ENCODE measurements around the gene HBA1. TPM values are rescaled to one million over a fixed set of nuclear protein-coding genes. Genes with fewer than 3 reads are reported as not detected.

HBA1 gene
- total RNA-seq, 2 experiments from 2014 or later = not detected

GRCh38 chr16:212999-213398 lies 36.5 kb downstream of the HBA1 start:
- POLR2A ChIA-PET = no interaction called here
- no peak overlapping the region for H3K4me2 ChIP-seq (ENCODE audit: low read length)
- no peaks in the 10 kb centered on the region for H3K4me1 ChIP-seq (ENCODE audit: insufficient read depth, low read length, poor library complexity, severe bottlenecking)
- DNase-seq (ENCODE audit: low spot score) = no peak
- no peak overlapping the region for H3K27ac ChIP-seq (ENCODE audit: low read depth, low read length, poor library complexity, severe bottlenecking)
- TF ChIP-seq, protein P1, sequence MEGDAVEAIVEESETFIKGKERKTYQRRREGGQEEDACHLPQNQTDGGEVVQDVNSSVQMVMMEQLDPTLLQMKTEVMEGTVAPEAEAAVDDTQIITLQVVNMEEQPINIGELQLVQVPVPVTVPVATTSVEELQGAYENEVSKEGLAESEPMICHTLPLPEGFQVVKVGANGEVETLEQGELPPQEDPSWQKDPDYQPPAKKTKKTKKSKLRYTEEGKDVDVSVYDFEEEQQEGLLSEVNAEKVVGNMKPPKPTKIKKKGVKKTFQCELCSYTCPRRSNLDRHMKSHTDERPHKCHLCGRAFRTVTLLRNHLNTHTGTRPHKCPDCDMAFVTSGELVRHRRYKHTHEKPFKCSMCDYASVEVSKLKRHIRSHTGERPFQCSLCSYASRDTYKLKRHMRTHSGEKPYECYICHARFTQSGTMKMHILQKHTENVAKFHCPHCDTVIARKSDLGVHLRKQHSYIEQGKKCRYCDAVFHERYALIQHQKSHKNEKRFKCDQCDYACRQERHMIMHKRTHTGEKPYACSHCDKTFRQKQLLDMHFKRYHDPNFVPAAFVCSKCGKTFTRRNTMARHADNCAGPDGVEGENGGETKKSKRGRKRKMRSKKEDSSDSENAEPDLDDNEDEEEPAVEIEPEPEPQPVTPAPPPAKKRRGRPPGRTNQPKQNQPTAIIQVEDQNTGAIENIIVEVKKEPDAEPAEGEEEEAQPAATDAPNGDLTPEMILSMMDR (conservative IDR thresholded peaks at IDR 0.05; ENCODE audit: low read length) = no peak
- no peak for TF ChIP-seq EZH2phosphoT487 (IDR thresholded peaks at IDR 0.05; ENCODE audit: borderline replicate concordance, low read depth, low read length)
- no peaks in the 10 kb centered on the region for H3K9me3 ChIP-seq (ENCODE audit: low read length)
- no peaks in the 10 kb centered on the region for H4K20me1 ChIP-seq (ENCODE audit: insufficient read depth, low read length)
- no peak overlapping the region for H3K4me3 ChIP-seq (ENCODE audit: low read depth, low read length, poor library complexity, severe bottlenecking)
- CTCF ChIA-PET (ENCODE audit: unreplicated experiment) = no interaction called here
- BruUV-seq (replicated peaks) = no TSS peak
- no peaks in the 10 kb centered on the region for H3K9me2 ChIP-seq (ENCODE audit: insufficient read depth, low read length)
- intact Hi-C loops (cut with micrococcal nuclease; ENCODE audit: unreplicated experiment) = no loop called here
- no peak overlapping the region for H2AFZ ChIP-seq (ENCODE audit: low read length)
- peaks cover 9% of the 10 kb centered on the region; the same call in 1 of the 2 replicates for H3K79me2 ChIP-seq (ENCODE audit: insufficient read depth, low read depth, low read length)
- peaks cover 97% of the 10 kb centered on the region for H3K36me3 ChIP-seq (ENCODE audit: insufficient read depth, low read length)

- H3K79me2 ChIP-seq (ENCODE audit: insufficient read depth, low read depth, low read length) = peaks cover 29% of the 10 kb centered on the region; the same call in 1 of the 2 replicates
- H4K20me1 ChIP-seq (ENCODE audit: insufficient read depth, low read length) = peaks cover 5% of the 10 kb centered on the region; the same call in 1 of the 2 replicates
- H3K9me2 ChIP-seq (ENCODE audit: insufficient read depth, low read length) = no peaks in the 10 kb centered on the region
- no peak overlapping the region for H3K4me2 ChIP-seq (ENCODE audit: low read length)
- no peak overlapping the region for H3K4me3 ChIP-seq (ENCODE audit: low read depth, low read length, poor library complexity, severe bottlenecking)
- no peak for TF ChIP-seq EZH2phosphoT487 (IDR thresholded peaks at IDR 0.05; ENCODE audit: borderline replicate concordance, low read depth, low read length)
- TF ChIP-seq, protein P1 (conservative IDR thresholded peaks at IDR 0.05; ENCODE audit: low read length) = no peak
- peaks cover 97% of the 10 kb centered on the region for H3K36me3 ChIP-seq (ENCODE audit: insufficient read depth, low read length)
- H3K27ac ChIP-seq (ENCODE audit: low read depth, low read length, poor library complexity, severe bottlenecking) = no peak overlapping the region
- DNase-seq (ENCODE audit: low spot score) = no peak
- TSS peak; percentile 37 for BruUV-seq (replicated peaks)
- POLR2A ChIA-PET = interaction anchor here (1.0 kb wide), 1 partner anchor 14 kb away, joined by 3 read pairs; no protein-coding TSS in a partner anchor
- H3K4me1 ChIP-seq (ENCODE audit: insufficient read depth, low read length, poor library complexity, severe bottlenecking) = no peaks in the 10 kb centered on the region
- CTCF ChIA-PET (ENCODE audit: unreplicated experiment) = no interaction called here
- H2AFZ ChIP-seq (ENCODE audit: low read length) = no peak overlapping the region
- H3K9me3 ChIP-seq (ENCODE audit: low read length) = no peaks in the 10 kb centered on the region
- intact Hi-C loops (cut with micrococcal nuclease; ENCODE audit: unreplicated experiment) = no loop called here
Observed at GRCh38 chr16:220021-220420, 43.5 kb downstream of the HBA1 start.

Small RNA genes lying within 50 kb of the gene (small RNA-seq; reads per million reads assigned to genes)
- not detected for gene RF00019

Other genes with a start within 250 kb of the HBA1 start
- gene POLR3K, start 123.1 kb upstream of the HBA1 start, total RNA-seq (2014; rRNA removed; shearing (Covaris generic)) = 26.2 and 28.6 TPM in 2 replicates
- gene POLR3K, start 123.1 kb upstream of the HBA1 start, total RNA-seq (2022) = 73.6 and 74.1 TPM in 2 replicates
- gene SNRNP25, start 122.9 kb upstream of the HBA1 start, total RNA-seq (2014; rRNA removed; shearing (Covaris generic)) = 61.4 and 68.1 TPM in 2 replicates
- 63.0 and 68.3 TPM in 2 replicates for gene SNRNP25, start 122.9 kb upstream of the HBA1 start, total RNA-seq (2022)
- gene RHBDF1, start 104.0 kb upstream of the HBA1 start, total RNA-seq (2014; rRNA removed; shearing (Covaris generic)) = 0.10 and 0.13 TPM in 2 replicates
- gene RHBDF1, start 104.0 kb upstream of the HBA1 start, total RNA-seq (2022) = 0.66 and 0.68 TPM in 2 replicates
- gene MPG, start 98.5 kb upstream of the HBA1 start, total RNA-seq (2014; rRNA removed; shearing (Covaris generic)) = 119 and 126 TPM in 2 replicates
- 54.2 and 58.1 TPM in 2 replicates for gene MPG, start 98.5 kb upstream of the HBA1 start, total RNA-seq (2022)
- gene NPRL3, start 38.0 kb upstream of the HBA1 start, total RNA-seq (2014; rRNA removed; shearing (Covaris generic)) = 12.8 and 14.2 TPM in 2 replicates
- 50.2 and 50.9 TPM in 2 replicates for gene NPRL3, start 38.0 kb upstream of the HBA1 start, total RNA-seq (2022)
- gene HBZ, start 24.0 kb upstream of the HBA1 start, total RNA-seq (2014; rRNA removed; shearing (Covaris generic)) = not detected in 2 replicates
- not detected in 2 replicates for gene HBZ, start 24.0 kb upstream of the HBA1 start, total RNA-seq (2022)
- gene HBM, start 10.7 kb upstream of the HBA1 start, total RNA-seq (2014; rRNA removed; shearing (Covaris generic)) = not detected in 2 replicates
- not detected in 2 replicates for gene HBM, start 10.7 kb upstream of the HBA1 start, total RNA-seq (2022)
- not detected in 2 replicates for gene HBA2, start 3.8 kb upstream of the HBA1 start, total RNA-seq (2014; rRNA removed; shearing (Covaris generic))
- gene HBA2, start 3.8 kb upstream of the HBA1 start, total RNA-seq (2022) = not detected in 2 replicates
- gene HBQ1, start 3.8 kb downstream of the HBA1 start, total RNA-seq (2014; rRNA removed; shearing (Covaris generic)) = not detected in 2 replicates
- not detected in 2 replicates for gene HBQ1, start 3.8 kb downstream of the HBA1 start, total RNA-seq (2022)
- 90.5 and 92.6 TPM in 2 replicates for gene LUC7L, start 52.8 kb downstream of the HBA1 start, total RNA-seq (2014; rRNA removed; shearing (Covaris generic))
- gene LUC7L, start 52.8 kb downstream of the HBA1 start, total RNA-seq (2022) = 81.4 and 90.6 TPM in 2 replicates
- gene FAM234A, start 58.1 kb downstream of the HBA1 start, total RNA-seq (2014; rRNA removed; shearing (Covaris generic)) = 8.1 and 10.9 TPM in 2 replicates
- gene FAM234A, start 58.1 kb downstream of the HBA1 start, total RNA-seq (2022) = 26.8 and 30.1 TPM in 2 replicates
- gene RGS11, start 99.3 kb downstream of the HBA1 start, total RNA-seq (2014; rRNA removed; shearing (Covaris generic)) = not detected in 2 replicates
- gene RGS11, start 99.3 kb downstream of the HBA1 start, total RNA-seq (2022) = not detected in 2 replicates
- not detected in 2 replicates for gene ARHGDIG, start 103.9 kb downstream of the HBA1 start, total RNA-seq (2014; rRNA removed; shearing (Covaris generic))
- not detected in 2 replicates for gene ARHGDIG, start 103.9 kb downstream of the HBA1 start, total RNA-seq (2022)
- gene PDIA2, start 106.5 kb downstream of the HBA1 start, total RNA-seq (2014; rRNA removed; shearing (Covaris generic)) = not detected in 2 replicates
- gene PDIA2, start 106.5 kb downstream of the HBA1 start, total RNA-seq (2022) = not detected in 2 replicates
- gene AXIN1, start 176.0 kb downstream of the HBA1 start, total RNA-seq (2014; rRNA removed; shearing (Covaris generic)) = 30.3 and 30.6 TPM in 2 replicates
- gene AXIN1, start 176.0 kb downstream of the HBA1 start, total RNA-seq (2022) = 29.0 and 29.8 TPM in 2 replicates
- 113 and 134 TPM in 2 replicates for gene MRPL28, start 193.9 kb downstream of the HBA1 start, total RNA-seq (2014; rRNA removed; shearing (Covaris generic))
- gene MRPL28, start 193.9 kb downstream of the HBA1 start, total RNA-seq (2022) = 78.1 and 84.6 TPM in 2 replicates
- 40.1 and 50.6 TPM in 2 replicates for gene PGAP6, start 205.3 kb downstream of the HBA1 start, total RNA-seq (2014; rRNA removed; shearing (Covaris generic))
- 34.3 and 41.2 TPM in 2 replicates for gene PGAP6, start 205.3 kb downstream of the HBA1 start, total RNA-seq (2022)
- 25.0 and 28.3 TPM in 2 replicates for gene NME4, start 220.5 kb downstream of the HBA1 start, total RNA-seq (2014; rRNA removed; shearing (Covaris generic))
- 24.3 and 25.0 TPM in 2 replicates for gene NME4, start 220.5 kb downstream of the HBA1 start, total RNA-seq (2022)
- gene DECR2, start 225.2 kb downstream of the HBA1 start, total RNA-seq (2014; rRNA removed; shearing (Covaris generic)) = 7.5 and 8.0 TPM in 2 replicates
- gene DECR2, start 225.2 kb downstream of the HBA1 start, total RNA-seq (2022) = 14.4 and 15.9 TPM in 2 replicates
- 29.0 and 29.9 TPM in 2 replicates for gene RAB11FIP3, start 249.0 kb downstream of the HBA1 start, total RNA-seq (2014; rRNA removed; shearing (Covaris generic))
- 47.5 and 51.2 TPM in 2 replicates for gene RAB11FIP3, start 249.0 kb downstream of the HBA1 start, total RNA-seq (2022)